GM21526 (cell line): ENCODE data around the gene OLIG1.

Experiments used
- ATAC-seq: cut with Tn5 transposase; IDR thresholded peaks from one replicate; pipeline ENCODE4 v1.9.1; 2021; ENCODE audit warnings: moderate library complexity; ENCODE audit not compliant: unreplicated experiment, low FRiP score

OLIG1 gene

DNA sequence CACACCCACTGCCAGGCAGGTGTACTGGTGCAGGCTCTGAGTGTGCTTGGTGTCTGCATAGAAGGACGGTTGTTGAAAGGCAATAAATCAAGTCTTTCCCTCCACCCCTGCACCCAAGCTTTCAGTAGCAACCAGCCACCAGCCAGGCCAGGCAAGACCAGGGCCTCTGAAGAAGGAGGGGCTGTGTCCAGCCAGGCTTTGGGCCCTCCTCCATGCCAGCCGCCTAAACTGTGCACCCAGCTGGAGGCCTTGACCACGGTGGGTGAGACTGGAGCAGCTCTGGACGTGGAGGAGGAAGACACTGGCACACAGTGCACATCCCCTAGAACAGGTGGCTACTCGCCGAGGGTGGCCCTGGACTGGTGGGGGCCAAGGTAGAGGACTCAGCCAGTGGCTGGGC, 39.3 kb upstream of the OLIG1 start:
- ATAC-seq, result no peak

DNA sequence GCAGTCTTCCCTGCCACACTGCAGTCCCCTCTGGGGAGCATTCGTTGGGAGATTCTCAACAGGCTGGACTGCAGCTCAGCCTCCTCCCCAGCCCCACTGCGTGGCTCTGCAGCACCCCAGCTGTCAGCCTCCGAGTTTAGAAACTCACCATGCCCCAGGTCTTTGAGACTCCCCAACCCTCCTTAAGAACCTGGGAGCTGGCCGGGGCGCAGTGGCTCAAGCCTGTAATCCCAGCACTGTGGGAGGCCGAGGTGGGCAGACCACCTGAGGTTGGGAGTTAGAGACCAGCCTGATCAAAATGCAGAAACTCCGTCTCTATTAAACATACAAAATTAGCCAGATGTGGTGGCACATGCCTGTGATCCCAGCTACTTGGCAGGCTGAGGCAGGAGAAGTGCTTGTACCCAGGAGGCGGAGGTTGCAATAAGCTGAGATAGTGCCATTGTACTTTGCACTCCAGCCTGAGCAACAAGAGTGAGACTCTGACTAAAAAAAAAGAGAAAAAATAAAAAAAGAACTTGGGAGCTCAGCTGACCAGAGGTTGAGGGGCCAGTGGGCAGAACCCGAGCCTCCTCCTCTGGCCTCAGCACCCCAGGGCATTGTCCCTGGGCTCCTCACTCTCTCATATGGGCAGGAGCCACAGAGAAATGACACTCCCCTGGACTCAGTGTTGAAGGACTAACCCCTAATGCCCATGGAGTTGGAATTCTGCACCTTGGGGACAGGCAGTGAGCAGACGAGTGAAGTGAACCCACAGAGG, 38.6 kb upstream of the OLIG1 start:
- no peak for ATAC-seq

DNA sequence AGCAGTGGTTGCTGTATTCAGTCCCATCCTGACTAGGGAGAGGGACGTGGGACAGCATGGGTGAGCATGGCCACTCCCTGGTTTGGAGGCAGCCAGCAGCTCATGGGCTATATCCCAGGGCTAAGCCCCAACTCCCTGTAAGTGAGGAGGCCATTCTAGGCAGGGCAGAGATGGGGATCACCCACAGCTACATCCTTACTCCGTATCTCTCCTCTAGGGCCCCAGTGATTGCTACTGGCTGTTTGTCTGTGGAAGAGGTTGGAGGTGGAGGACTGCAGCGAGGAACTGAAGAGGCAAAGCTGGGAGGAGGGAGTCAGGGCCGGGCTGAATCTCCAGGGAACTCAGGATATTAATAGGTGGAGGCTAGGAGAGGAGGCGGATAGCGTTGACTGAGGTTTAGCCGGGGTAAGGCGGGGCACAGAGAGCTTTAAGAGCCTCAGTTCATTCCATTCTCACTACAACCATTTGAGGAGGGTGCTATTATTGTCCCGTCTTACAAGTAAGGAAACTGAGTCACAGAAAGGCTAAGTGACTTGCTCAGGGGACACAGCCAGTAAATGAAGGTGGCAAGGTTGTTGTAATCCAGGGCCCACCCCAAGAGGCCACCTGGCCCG, 37.4 kb upstream of the OLIG1 start:
- no peak for ATAC-seq

DNA sequence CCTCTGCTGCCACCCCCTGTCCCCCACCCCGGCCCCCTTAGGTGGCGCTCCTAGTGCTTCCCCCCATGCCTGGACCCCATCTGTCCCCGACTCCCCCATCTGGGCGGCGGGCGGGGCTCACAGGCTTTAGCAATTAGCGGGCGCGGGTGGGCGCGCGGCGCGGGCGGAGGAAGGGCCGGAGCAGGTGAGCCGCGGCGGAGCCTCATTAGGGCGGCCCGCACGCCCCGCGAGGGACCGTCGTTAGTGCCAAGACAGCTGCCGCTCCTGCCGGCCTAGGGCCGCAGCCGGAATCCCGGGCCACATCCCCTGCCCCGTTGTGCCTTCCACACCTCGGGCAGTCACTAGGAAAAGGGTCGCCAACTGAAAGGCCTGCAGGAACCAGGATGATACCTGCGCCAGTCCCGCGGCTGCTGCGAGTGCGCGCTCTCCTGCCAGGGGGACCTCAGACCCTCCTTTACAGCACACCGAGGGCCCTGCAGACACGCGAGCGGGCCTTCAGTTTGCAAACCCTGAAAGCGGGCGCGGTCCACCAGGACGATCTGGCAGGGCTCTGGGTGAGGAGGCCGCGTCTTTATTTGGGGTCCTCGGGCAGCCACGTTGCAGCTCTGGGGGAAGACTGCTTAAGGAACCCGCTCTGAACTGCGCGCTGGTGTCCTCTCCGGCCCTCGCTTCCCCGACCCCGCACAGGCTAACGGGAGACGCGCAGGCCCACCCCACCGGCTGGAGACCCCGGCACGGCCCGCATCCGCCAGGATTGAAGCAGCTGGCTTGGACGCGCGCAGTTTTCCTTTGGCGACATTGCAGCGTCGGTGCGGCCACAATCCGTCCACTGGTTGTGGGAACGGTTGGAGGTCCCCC, 36.6 kb upstream of the OLIG1 start:
- ATAC-seq, result no peak

DNA sequence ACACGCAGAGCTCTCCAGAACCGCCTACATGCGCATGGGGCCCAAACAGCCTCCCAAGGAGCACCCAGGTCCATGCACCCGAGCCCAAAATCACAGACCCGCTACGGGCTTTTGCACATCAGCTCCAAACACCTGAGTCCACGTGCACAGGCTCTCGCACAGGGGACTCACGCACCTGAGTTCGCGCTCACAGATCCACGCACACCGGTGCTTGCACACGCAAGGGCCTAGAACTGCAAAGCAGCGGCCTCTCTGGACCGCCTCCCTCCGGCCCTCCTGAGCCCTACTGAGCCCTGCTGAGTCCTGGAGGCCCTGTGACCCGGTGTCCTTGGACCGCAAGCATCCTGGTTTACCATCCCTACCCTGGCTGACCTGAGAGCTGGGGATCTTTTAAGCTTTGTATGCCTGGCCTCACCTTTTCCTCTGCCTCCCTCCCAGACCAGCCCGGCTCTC, 36.0 kb upstream of the OLIG1 start:
- no peak for ATAC-seq

DNA sequence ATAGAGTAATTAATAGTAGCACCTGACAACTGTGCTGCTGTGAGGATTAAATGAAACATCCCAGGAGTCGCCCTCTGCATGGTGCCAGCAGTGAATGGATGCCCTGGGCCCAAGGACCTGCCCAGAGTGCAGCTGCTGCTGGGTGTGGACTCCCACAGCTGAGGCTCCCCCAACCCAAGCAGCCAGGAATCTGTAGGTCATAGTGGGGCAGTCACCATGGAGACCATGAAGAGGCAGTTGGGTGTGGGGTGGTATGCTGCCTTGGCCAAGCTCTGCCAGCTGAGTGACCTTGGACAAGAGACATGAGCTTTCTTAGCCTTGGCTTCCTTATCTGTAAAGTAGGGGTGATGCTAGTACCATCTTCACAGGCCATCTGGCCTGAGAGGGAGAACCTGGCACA, 34.8 kb upstream of the OLIG1 start:
- ATAC-seq, result no peak

DNA sequence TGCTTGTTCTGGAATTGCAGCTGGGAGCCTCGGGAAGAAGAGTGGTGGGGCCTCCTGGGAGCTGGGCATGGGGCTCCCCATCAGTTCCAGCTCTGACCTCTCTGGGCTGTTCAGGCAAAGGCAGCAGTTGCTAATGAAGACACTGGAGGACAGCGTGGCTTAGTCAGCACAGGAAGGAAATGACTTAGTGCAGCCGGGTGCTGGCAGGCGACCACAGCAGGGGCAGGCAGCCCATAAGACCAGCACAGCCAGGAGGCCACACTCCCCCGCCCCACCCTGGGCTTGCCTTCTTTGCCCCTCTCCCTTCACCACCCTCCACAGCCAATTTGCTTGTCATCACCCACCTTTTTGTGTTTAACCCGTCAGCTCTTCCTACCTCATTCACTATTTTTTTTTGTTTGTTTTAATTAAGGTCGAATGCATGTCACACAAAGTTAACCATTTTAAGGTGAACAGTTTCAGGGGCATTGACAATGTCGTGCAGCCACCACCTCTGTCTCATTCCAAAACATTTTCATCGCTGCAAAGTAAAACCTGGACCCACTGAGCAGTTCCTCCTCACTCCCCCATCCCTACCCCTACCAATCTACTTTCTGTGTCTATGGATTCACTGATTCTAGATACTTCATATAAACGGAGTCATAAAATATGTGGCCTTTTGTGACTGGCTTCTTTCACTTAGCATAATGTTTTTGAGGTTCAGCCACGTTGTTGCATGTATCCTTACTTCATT, 33.3 kb upstream of the OLIG1 start:
- ATAC-seq, result no peak

DNA sequence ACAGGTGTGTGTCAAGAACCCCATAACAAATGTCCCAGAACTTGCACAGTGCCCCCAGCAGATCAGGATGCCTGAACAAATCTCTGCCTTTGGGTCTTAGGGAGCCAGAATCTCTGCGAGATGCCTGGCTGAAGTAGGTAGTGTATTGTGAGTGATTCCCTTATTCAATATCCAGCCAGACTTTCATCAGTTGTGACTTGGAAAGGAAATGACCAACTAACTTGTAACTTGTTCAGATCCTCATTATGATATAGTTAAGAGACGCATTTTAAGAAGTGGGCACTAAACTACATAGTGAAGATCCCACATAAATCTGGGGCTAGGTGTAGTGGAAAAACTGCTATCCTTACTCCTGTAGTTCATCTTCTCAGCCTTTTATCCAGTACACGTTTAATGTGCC, 32.4 kb upstream of the OLIG1 start:
- no peak for ATAC-seq

DNA sequence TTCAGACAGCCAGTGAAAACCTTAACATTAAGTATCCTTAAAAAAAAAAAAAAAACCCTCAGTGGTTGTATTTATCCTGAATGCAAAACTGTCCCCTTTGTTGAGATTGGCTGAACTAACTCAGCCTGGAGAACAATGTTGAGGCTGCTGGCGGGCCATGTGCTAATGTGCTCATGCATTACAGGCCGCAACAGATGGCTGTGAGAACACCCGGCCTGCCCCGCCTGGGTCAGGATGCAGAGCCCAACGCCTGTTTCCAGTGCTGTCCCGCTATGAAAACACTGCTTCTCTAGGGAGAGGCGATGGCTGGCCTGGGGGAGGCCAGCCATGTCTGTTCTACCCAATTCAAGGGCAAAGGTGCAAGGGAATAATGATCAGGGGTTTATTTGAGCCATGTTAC, 30.4 kb upstream of the OLIG1 start:
- no peak for ATAC-seq

DNA sequence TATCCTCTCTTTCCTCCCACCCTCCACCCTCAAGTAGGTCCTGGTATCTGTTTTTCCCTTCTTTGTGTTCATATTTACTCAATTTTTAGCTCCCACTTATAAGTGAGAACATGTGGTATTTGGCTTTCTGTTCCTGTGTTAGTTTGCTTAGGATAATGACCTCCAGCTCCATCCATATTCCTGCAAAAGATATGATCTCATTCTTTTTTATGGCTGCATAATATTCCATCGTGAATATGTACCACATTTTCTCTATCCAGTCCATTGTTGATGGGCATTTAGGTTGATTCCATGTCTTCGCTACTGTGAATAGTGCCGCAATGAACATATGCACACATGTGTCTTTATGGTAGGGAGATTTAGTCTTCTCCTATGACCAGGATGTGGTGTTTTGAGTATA, 29.7 kb upstream of the OLIG1 start:
- no peak for ATAC-seq

DNA sequence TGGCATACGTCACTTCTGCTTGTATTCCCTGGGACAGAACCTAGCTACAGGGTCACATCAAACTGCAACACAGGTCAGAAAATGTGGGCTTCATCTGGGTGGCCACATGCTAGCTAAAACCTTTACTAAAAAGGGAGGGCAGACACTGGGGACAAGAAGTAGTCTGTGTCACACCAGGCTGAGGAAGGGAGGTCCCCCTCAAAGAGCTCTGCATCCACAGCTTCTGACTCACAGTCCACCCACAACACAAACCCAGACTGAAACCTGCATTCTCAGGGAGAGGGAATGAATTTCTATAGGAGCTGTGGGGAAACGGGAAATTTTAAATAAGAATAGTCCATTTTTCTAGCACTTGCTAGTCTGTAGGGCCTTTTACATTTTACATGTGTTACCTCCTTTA, 28.0 kb upstream of the OLIG1 start:
- ATAC-seq, result no peak

DNA sequence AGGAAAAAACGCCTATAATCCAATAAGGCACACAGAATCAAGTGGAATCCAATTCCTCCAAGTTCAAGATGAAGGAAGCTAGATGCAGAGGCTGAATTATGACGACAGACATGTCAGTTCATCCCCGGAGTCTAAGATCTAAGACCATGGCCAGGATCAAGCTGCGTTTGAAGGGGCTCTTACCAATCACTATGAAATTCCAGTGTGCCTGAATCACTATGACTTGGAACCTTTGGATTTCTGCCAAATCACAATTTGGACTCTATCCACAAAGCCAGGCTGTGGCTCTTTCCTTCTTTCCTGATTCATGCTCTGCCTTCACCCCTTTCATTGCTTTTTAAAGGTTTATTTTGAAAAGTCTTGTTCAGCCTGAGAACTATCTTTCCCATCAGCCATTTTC, 27.1 kb upstream of the OLIG1 start:
- no peak for ATAC-seq

DNA sequence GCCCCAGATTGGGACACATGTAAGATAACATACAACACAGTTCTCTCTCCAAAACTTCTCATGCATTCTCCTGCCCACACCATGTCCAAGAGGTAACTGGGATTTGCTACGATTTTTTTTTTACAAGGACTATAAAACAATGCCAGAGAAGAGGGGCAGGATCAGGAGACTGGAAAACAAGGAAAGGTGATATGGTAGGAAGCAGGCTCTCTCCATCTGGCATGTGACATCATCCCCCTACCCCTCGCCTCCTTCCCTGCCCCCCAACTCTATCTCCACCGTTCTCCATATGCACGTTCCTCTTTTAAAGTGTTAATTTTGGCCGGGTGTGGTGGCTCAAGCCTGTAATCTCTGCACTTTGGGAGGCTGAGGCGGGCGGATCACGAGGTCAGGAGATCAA, 23.5 kb upstream of the OLIG1 start:
- no peak for ATAC-seq

DNA sequence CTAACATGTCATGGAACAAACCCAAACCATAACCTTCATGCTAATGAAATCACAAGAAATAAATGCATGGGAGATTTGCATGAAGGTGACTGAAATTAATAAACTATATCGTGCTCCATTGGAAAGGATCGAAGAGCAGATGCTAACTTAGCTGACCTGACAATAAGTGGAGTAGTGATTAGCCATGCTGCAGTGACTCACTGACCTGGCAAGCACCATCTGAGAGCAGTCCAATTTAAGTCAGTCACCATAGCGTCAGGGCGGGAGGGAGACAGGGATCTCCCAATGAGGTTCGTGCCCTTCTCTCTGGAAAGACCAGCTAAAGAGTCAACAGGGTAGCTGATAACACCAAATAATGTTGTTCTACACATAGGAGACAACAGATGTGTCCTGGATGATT, 22.7 kb upstream of the OLIG1 start:
- ATAC-seq, result no peak

DNA sequence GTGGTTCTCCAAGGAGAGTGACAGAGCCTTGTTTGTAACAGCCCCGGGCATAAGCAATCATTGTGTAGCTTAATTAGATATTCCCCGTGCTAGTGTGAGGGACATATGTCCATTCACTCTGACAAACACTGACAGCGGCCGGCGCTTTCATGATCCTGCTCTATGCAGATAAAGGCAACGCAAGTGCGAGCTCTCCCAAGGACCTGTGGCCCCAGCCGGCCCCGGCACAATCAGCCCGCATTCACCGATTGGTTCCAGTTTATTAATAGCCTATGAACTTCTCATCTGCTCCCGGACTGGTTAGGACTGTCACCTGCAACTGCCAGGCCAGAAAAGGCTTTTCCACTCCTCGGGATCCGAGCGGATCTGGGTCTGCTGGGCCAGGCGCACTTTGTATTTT, 18.0 kb upstream of the OLIG1 start:
- no peak for ATAC-seq

DNA sequence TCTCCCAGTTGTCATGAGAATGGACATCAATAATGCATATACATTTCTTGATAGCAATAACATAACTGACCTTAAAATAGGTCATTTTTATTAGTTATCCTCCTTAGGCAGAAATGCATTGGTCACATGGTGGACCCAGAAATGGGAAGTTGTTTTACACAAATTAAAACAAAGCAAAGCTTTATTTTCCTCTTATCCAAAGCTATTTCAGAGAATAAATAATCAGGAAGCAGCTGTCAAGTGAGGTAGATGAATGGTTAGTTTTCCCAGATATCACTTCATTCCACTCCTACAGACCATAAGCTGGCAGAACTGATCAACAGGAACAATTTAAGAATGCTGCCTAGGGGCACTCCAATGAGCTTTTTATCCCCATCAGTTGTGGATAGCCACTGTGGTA, 16.0 kb upstream of the OLIG1 start:
- ATAC-seq, result no peak

DNA sequence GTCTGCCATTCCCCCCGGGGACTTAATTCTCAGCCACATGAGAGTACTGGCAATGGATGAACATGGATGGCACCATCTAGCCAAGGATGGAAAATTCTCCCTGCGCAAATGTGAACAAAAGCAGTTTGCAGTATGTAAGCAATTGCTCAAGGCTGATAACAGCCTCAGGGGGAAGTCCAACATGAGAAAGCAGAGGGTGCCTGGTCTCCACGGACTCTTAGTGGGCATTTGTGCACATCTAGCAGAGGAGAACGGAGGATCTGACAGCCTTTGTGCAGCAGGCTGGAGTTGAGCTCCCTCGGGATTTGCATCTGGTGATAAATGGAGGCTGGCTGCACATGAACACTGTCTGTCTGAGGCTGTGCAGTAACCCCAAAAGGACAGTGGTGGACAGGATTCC, 13.9 kb upstream of the OLIG1 start:
- no peak for ATAC-seq

DNA sequence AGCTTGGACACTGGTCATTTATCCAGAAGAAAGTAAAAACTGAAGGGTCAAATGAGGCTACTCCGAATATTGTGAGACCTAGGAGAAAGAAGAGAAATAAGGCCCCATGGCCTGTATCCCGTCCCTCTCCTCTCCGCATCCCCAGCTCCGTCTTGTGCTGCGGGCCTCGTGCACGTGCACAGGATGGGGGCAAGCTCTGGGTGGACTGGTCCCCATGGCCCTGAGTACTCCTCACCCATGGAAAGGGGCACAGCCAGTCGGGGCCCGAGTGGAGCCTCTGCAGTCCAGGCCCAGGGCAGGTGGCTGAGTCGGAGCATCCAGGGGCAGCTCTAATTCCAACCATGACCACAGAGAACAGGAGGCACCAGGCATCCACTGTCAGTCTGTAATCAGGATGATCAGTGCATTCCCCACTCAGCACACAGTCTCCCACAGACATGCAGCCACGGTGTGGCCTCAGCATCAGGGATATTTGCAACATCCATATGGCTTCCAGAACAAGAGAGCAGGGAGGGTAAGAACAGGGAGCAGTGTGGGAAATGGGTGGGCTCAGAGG, 12.5 kb upstream of the OLIG1 start:
- ATAC-seq, result no peak

DNA sequence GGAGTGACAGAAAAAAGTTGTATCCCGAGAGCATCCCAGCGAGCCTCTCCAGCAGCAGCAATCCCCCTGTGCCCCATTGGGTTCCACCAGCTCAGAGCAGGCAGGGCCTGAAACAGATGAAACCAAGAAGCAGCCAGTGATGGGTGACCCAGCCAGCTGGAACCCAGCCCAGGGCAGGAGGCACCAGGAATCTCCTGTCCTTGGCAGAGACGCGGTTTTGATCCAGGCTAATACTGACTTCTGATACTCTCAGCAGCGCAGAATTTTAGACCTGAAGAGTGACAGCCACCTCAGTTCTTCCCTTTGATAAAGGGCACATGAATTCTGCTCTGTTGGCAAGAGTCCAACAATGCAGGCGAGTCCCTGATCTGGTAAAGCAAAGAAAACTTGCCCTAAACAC, 11.4 kb upstream of the OLIG1 start:
- no peak for ATAC-seq

DNA sequence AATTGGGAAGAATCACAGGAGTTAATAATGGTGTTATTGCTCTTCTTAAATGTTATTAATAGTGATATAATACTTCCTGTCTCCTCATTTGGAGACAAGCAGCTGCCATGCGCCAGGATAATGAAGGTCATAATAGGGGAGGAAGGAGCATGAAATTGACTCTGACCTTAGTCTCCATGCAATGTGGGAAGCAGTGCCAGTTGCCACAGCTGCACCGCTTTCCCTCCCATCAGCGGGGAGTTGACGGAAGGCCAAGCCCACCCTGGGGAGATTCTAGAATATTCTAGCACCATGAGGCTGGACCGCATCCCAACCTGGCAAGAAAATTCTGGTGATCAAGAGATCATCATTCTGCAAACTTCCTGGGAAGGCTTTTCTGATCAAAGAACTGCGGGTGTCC, 11.0 kb upstream of the OLIG1 start:
- ATAC-seq, result no peak

DNA sequence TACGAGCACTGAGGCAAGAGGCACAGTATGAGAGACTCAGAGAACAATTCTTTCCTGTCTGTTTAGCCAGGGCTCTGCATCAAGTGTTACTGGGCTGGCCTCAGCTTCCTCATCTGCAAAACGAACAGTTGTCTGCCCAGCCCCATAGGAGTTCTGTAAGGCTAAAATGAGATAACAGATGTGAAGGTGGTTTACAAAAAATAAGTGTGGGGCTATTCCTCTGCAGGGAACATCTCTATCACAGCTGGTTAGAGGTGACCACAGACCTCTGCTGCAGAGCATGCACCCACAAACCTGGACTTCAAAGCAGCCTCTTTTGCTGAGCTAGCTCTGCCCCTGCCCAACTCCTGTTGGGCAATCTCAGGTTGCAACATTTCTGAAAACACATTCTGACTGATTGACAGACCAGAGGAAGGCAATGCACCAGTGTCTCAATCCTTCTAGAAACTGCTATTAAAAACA, 10.5 kb upstream of the OLIG1 start:
- ATAC-seq, result no peak
